ENCODE measurements around the gene CCDC174. TPM values are rescaled to one million over a fixed set of nuclear protein-coding genes. Genes with fewer than 3 reads are reported as not detected.
A peak's percentile ranks its signal among the peaks of the same experiment; 100 is the strongest.
"Not testable (repeated sequence)": the region's sequence is repeated elsewhere in the genome, so short reads cannot be mapped to it uniquely, and the experiment has no call there.

The CCDC174 gene
- total and polyA plus RNA-seq, 10 of the 15 experiments (the other 5 are each of a cell fraction or from before 2014, with no cell fraction given) = 11.6 to 31.3 (median 19.1) TPM

- in situ Hi-C loops (cut with MboI); FAIRE-seq: not testable (repeated sequence)
Measured at GRCh38 chr3:14652360-14652907, 872 bp downstream of the CCDC174 start.

More at GRCh38 chr3:14652360-14652907, 872 bp downstream of the CCDC174 start:
- BruUV-seq (replicated peaks); H2AFZ ChIP-seq (ENCODE audit: control insufficient read depth, low read depth, low read length); H4K20me1 ChIP-seq (ENCODE audit: control insufficient read depth, insufficient read depth); H3K9me3 ChIP-seq (replicated peaks; ENCODE audit: control insufficient read depth, insufficient read depth, low read length); H3K27me3 ChIP-seq (replicated peaks in 1 of 2; ENCODE audit: control insufficient read depth in 2 of 2, insufficient read depth in 2 of 2, low read length in 1 of 2); DNase-seq (ENCODE audit: low read depth, low spot score); H3K4me1 ChIP-seq (ENCODE audit: control insufficient read depth, insufficient read depth, low read length); ATAC-seq; intact Hi-C loops (cut with micrococcal nuclease; ENCODE audit: unreplicated experiment): not testable (repeated sequence)
- H3K36me3 ChIP-seq (ENCODE audit: control insufficient read depth in 2 of 2, insufficient read depth in 2 of 2, low read length in 1 of 2) = peaks cover 0 to 26% of the 10 kb centered on the region in 2 experiments; a peak in 2 of 4 replicates
- peak overlapping the region; percentile 84 for H3K4me3 ChIP-seq
- WGBS (ENCODE audit: insufficient coverage, insufficient replicate concordance, low lambda C conversion rate, missing lambda C conversion rate) = 85% methylated on average over 21 of the region's 21 CpGs
- SMC1A ChIA-PET (ENCODE audit: uncharacterized antibody, unreplicated experiment) = interaction anchor here (1.0 to 5.9 kb wide), 10 partner anchors 11 to 129 kb away, joined by 3 to 57 read pairs (median 8); no protein-coding TSS in a partner anchor
- peak; percentile 91 for TF ChIP-seq MLLT1 (IDR thresholded peaks at IDR 0.05)
- POLR2A ChIA-PET = interaction anchor here (0.8 to 1.7 kb wide), 5 partner anchors 8 to 474 kb away, joined by 3 to 10 read pairs (median 5); partner anchors contain the start of genes LSM3 and XPC
- CTCF ChIA-PET = interaction anchor here (0.5 to 5.4 kb wide), 12 partner anchors 12 to 269 kb away, joined by 3 to 53 read pairs (median 4); partner anchors contain the start of gene C3orf20
- peak overlapping the region; percentile 91 for H3K27ac ChIP-seq (ENCODE audit: control insufficient read depth, insufficient read depth)
- H3K4me2 ChIP-seq (ENCODE audit: control insufficient read depth, insufficient read depth) = peak overlapping the region; percentile 92
- peaks cover 34% of the 10 kb centered on the region for H3K79me2 ChIP-seq (ENCODE audit: control insufficient read depth, insufficient read depth, low read length)
- RAD21 ChIA-PET (ENCODE audit: unreplicated experiment) = interaction anchor here (0.8 to 7.7 kb wide), 4 partner anchors 9 to 1640 kb away, joined by 3 to 38 read pairs (median 4); no protein-coding TSS in a partner anchor
- peak overlapping the region; percentile 93 for H3K9ac ChIP-seq (ENCODE audit: control insufficient read depth, insufficient read depth, low read length)
